Natural killer cell (primary cell): ENCODE measurements around the gene CD58. TPM values are rescaled to one million over a fixed set of nuclear protein-coding genes. Genes with fewer than 3 reads are reported as not detected.
"Not testable (repeated sequence)": the region's sequence is repeated elsewhere in the genome, so short reads cannot be mapped to it uniquely, and the experiment has no call there.

ENCODE experiments used
- ATAC-seq, 3 donors: fragments of 150-1000 bp in 2 of 3; fragments of 200-7000 bp in 1 of 3; cut with Tn5 transposase; 1 replicate in 1 of 3; 2 replicates in 2 of 3; pipeline ENCODE4 v1.10.0; 2021; ENCODE audit warnings: mild to moderate bottlenecking in 2 of 3, moderate library complexity in 2 of 3
- DNase-seq, 2 donors: peaks; one replicate each; pipeline versions ENCODE4 v3.0.0 to v3.0.0-alpha.2; 2013 to 2021; ENCODE audit warnings: mixed read lengths in 1 of 2
- H3K27ac ChIP-seq: one replicate; pipeline ENCODE4 v1.5.1; 2013; ENCODE audit warnings: mild to moderate bottlenecking, low read length
- H3K27me3 ChIP-seq: one replicate; pipeline ENCODE4 v1.6.1; 2013; ENCODE audit warnings: low read length; ENCODE audit not compliant: control insufficient read depth, insufficient read depth
- H3K36me3 ChIP-seq: one replicate; pipeline ENCODE4 v1.6.1; 2013; ENCODE audit warnings: low read length; ENCODE audit not compliant: control insufficient read depth, insufficient read depth
- H3K4me1 ChIP-seq: one replicate; pipeline ENCODE4 v1.6.1; 2013; ENCODE audit warnings: low read length; ENCODE audit not compliant: control insufficient read depth, insufficient read depth
- H3K4me3 ChIP-seq: one replicate; pipeline ENCODE4 v1.5.1; 2013; ENCODE audit warnings: low read length
- H3K9me3 ChIP-seq: one replicate; pipeline ENCODE4 v1.6.1; 2013; ENCODE audit warnings: low read length; ENCODE audit not compliant: control insufficient read depth, insufficient read depth
- H3K27ac Mint-ChIP-seq, 2 donors: one replicate each; pipeline ENCODE4 v1.8.0; 2022; ENCODE audit warnings: mild to moderate bottlenecking in 2 of 2, mixed read lengths in 2 of 2, moderate library complexity in 1 of 2
- H3K27me3 Mint-ChIP-seq, 2 donors: one replicate each; pipeline ENCODE4 v1.8.0; 2022; ENCODE audit warnings: low read depth in 2 of 2, mixed read lengths in 2 of 2
- H3K36me3 Mint-ChIP-seq: one replicate; pipeline ENCODE4 v1.8.0; 2022; ENCODE audit warnings: mixed read lengths
- H3K4me1 Mint-ChIP-seq, 2 donors: one replicate each; pipeline ENCODE4 v1.8.0; 2022; ENCODE audit warnings: mixed read lengths in 2 of 2
- H3K4me3 Mint-ChIP-seq: one replicate; pipeline ENCODE4 v1.8.0; 2022; ENCODE audit warnings: mild to moderate bottlenecking, moderate library complexity, mixed read lengths
- H3K9me3 Mint-ChIP-seq, 2 donors: one replicate each; pipeline ENCODE4 v1.8.0; 2022; ENCODE audit warnings: mixed read lengths in 2 of 2
- WGBS: methylation state at CpG from one replicate; pipeline ENCODE4 v1.1.7; 2013; ENCODE audit warnings: missing lambda C conversion rate; ENCODE audit not compliant: insufficient coverage; 5-methylcytosine and 5-hydroxymethylcytosine counted together
- intact Hi-C: fragments of 100-400 bp; cut with micrococcal nuclease; formaldehyde crosslinking; loops from one replicate; pipeline ENCODE4 v1.14.2; 2022
- total RNA-seq, 4 donors: library from RNA; stranded (reverse); fragments of 120-200 nt in 1 of 4; gene quantifications; one replicate each; pipeline versions ENCODE4 v1.2.3 to v1.2.4, GENCODE V29; 2013 to 2022
- TF ChIP-seq, protein P1 (sequence below): fragments of 200-600 bp; IDR thresholded peaks from one replicate; pipeline ENCODE4 v1.8.0; 2022; ENCODE audit warnings: antibody characterized with exemption

Gene CD58
- total RNA-seq, 3 donors from 2014 or later (not counting 1 experiment from before 2014, with no cell fraction given) = 27.4 to 34.0 (median 28.6) TPM

GRCh38 chr1:116608151-116608550, 37.3 kb upstream of the CD58 start:
- H3K4me3 ChIP-seq, H3K36me3 Mint-ChIP-seq, H3K27ac ChIP-seq, ATAC-seq, H3K4me3 Mint-ChIP-seq, DNase-seq, H3K27ac Mint-ChIP-seq, intact Hi-C loops, H3K4me1 ChIP-seq, H3K27me3 ChIP-seq, H3K9me3 ChIP-seq, H3K9me3 Mint-ChIP-seq, H3K36me3 ChIP-seq: not testable (repeated sequence)
- WGBS = 92% methylated on average over 8 of the region's 12 CpGs
- Mint-ChIP-seq H3K4me1 (peaks cover 13 to 15% of the 10 kb centered on the region in 2 donors), H3K27me3 (peaks cover 16 to 37% of the 10 kb centered on the region in 2 donors)

GRCh38 chr1:116607463-116607862, 36.6 kb upstream of the CD58 start:
- H3K9me3 ChIP-seq, H3K4me3 ChIP-seq, H3K27ac Mint-ChIP-seq, ATAC-seq, H3K27ac ChIP-seq, H3K4me1 ChIP-seq, H3K9me3 Mint-ChIP-seq, H3K4me3 Mint-ChIP-seq, H3K36me3 Mint-ChIP-seq, intact Hi-C loops, H3K36me3 ChIP-seq, H3K27me3 ChIP-seq, DNase-seq: not testable (repeated sequence)
- peaks cover 13 to 15% of the 10 kb centered on the region in 2 donors for H3K4me1 Mint-ChIP-seq
- WGBS = no CpG with 5 or more reads among the region's 1 CpG
- peaks cover 16 to 39% of the 10 kb centered on the region in 2 donors for H3K27me3 Mint-ChIP-seq

GRCh38 chr1:116606067-116606466, 35.2 kb upstream of the CD58 start:
- H3K9me3 ChIP-seq, H3K9me3 Mint-ChIP-seq, H3K4me3 Mint-ChIP-seq, DNase-seq, intact Hi-C loops, H3K36me3 ChIP-seq, H3K4me1 ChIP-seq, H3K4me3 ChIP-seq, H3K27ac ChIP-seq, H3K27me3 ChIP-seq, H3K36me3 Mint-ChIP-seq: not testable (repeated sequence)
- H3K27me3 Mint-ChIP-seq = peaks cover 12 to 31% of the 10 kb centered on the region in 2 donors
- peaks cover 13 to 15% of the 10 kb centered on the region in 2 donors for H3K4me1 Mint-ChIP-seq
- WGBS = 43% methylated on average over 2 of the region's 8 CpGs
- peak overlapping the region in 1 of 2 donors; percentile 8 for H3K27ac Mint-ChIP-seq
- peak; percentile 67 to 88 (median 75) for ATAC-seq

GRCh38 chr1:116605315-116605714, 34.5 kb upstream of the CD58 start:
- WGBS = no CpG with 5 or more reads among the region's 1 CpG
- no peak overlapping the region for H3K4me3 Mint-ChIP-seq
- H3K27me3 Mint-ChIP-seq = peaks cover 8 to 24% of the 10 kb centered on the region in 2 donors
- Histone ChIP-seq H3K9me3 (no peaks in the 10 kb centered on the region), H3K4me3 (no peak overlapping the region), H3K4me1 (no peaks in the 10 kb centered on the region), H3K36me3 (no peaks in the 10 kb centered on the region), H3K27me3 (no peaks in the 10 kb centered on the region), H3K27ac (no peak overlapping the region)
- no peak overlapping the region for H3K27ac Mint-ChIP-seq
- peaks cover 13 to 15% of the 10 kb centered on the region in 2 donors for H3K4me1 Mint-ChIP-seq
- ATAC-seq (no peak), DNase-seq (no peak)
- no peaks in the 10 kb centered on the region for H3K9me3 Mint-ChIP-seq
- TF ChIP-seq, protein P1, sequence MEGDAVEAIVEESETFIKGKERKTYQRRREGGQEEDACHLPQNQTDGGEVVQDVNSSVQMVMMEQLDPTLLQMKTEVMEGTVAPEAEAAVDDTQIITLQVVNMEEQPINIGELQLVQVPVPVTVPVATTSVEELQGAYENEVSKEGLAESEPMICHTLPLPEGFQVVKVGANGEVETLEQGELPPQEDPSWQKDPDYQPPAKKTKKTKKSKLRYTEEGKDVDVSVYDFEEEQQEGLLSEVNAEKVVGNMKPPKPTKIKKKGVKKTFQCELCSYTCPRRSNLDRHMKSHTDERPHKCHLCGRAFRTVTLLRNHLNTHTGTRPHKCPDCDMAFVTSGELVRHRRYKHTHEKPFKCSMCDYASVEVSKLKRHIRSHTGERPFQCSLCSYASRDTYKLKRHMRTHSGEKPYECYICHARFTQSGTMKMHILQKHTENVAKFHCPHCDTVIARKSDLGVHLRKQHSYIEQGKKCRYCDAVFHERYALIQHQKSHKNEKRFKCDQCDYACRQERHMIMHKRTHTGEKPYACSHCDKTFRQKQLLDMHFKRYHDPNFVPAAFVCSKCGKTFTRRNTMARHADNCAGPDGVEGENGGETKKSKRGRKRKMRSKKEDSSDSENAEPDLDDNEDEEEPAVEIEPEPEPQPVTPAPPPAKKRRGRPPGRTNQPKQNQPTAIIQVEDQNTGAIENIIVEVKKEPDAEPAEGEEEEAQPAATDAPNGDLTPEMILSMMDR = no peak
- intact Hi-C loops = no loop called here
- no peaks in the 10 kb centered on the region for H3K36me3 Mint-ChIP-seq

GRCh38 chr1:116604408-116604807, 33.6 kb upstream of the CD58 start:
- DNase-seq, H3K27me3 ChIP-seq, H3K4me3 ChIP-seq, H3K27ac ChIP-seq, H3K36me3 ChIP-seq, H3K36me3 Mint-ChIP-seq, intact Hi-C loops, H3K4me1 ChIP-seq, ATAC-seq, H3K9me3 ChIP-seq, H3K4me3 Mint-ChIP-seq, H3K9me3 Mint-ChIP-seq, H3K27ac Mint-ChIP-seq: not testable (repeated sequence)
- peaks cover 8 to 23% of the 10 kb centered on the region in 2 donors for H3K27me3 Mint-ChIP-seq
- peaks cover 13 to 15% of the 10 kb centered on the region in 2 donors for H3K4me1 Mint-ChIP-seq
- 94% methylated on average over 2 of the region's 6 CpGs for WGBS

GRCh38 chr1:116603646-116604045, 32.8 kb upstream of the CD58 start:
- H3K9me3 Mint-ChIP-seq, DNase-seq, H3K4me3 ChIP-seq, H3K27ac ChIP-seq, H3K27me3 ChIP-seq, H3K4me3 Mint-ChIP-seq, intact Hi-C loops, H3K27ac Mint-ChIP-seq, H3K36me3 Mint-ChIP-seq, H3K36me3 ChIP-seq, ATAC-seq, H3K4me1 ChIP-seq, H3K9me3 ChIP-seq: not testable (repeated sequence)
- 92% methylated on average over 20 of the region's 21 CpGs for WGBS
- Mint-ChIP-seq H3K4me1 (peaks cover 13 to 15% of the 10 kb centered on the region in 2 donors), H3K27me3 (peaks cover 8 to 23% of the 10 kb centered on the region in 2 donors)

DNA sequence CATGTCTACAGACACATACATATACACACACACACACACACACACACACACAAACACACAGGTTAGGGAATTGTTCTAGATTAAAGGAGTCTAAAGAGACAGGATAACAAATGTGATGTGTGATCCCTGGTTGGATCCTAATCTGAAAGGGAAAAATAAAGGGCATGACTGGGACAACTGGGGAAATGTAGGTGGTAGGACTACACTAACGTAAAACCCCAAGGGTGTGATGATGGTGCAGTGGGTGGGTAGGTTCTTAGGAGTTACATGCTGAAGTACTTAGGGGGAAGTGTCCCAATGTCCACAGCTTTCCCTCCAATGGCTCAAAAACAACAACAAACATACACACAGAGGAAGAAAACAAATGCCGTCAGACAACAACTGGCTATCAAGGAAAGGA, 28.5 kb upstream of the CD58 start:
- H3K27ac ChIP-seq, H3K9me3 ChIP-seq, H3K9me3 Mint-ChIP-seq, H3K27me3 ChIP-seq, H3K4me1 ChIP-seq, H3K36me3 Mint-ChIP-seq, H3K4me3 Mint-ChIP-seq, DNase-seq, intact Hi-C loops, H3K4me3 ChIP-seq, H3K36me3 ChIP-seq, ATAC-seq, H3K27ac Mint-ChIP-seq: not testable (repeated sequence)
- Mint-ChIP-seq H3K27me3 (peaks cover 32 to 48% of the 10 kb centered on the region in 2 donors), H3K4me1 (peaks cover 10 to 11% of the 10 kb centered on the region in 2 donors)
- 88% methylated on average over 1 of the region's 2 CpGs for WGBS
